Fibroblast of pulmonary artery (primary cell): ENCODE results near the gene CCDC85A.

ENCODE experiments used
- DNase-seq: peaks from one replicate; pipeline ENCODE4 v3.0.0-alpha.2; 2010; ENCODE audit warnings: low read depth
- H3K4me3 ChIP-seq: replicated peaks from 2 replicates; pipeline ENCODE4 v1.5.1; 2011; ENCODE audit warnings: low read depth, mild to moderate bottlenecking, control low read depth, low read length, moderate library complexity
- TF ChIP-seq, protein P1 (sequence below): IDR thresholded peaks from 2 replicates; pipeline ENCODE4 v1.5.1; 2011; ENCODE audit warnings: mild to moderate bottlenecking, control low read depth, low read length, inconsistent platforms; ENCODE audit errors: missing control alignments

CCDC85A gene

DNA sequence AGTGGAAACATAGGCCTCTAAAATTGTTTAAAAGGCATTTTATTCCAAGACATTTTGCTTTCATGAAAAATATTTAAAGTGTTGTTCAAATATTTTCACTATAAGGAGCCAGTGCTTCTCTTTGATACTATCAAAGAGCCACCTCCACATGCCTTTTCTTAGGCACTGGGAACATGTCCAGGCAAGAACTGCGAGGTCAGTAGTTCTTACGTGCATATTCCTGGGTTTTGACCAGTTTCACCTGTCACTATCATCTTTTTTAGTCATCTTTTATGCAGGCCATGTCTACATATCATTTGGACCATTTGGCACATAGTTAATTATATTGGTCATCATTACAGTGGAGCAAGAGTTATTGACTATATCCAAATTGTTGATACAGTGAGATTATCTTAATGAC, 195.3 kb downstream of the CCDC85A start:
- no peak overlapping the region for H3K4me3 ChIP-seq
- TF ChIP-seq, protein P1, sequence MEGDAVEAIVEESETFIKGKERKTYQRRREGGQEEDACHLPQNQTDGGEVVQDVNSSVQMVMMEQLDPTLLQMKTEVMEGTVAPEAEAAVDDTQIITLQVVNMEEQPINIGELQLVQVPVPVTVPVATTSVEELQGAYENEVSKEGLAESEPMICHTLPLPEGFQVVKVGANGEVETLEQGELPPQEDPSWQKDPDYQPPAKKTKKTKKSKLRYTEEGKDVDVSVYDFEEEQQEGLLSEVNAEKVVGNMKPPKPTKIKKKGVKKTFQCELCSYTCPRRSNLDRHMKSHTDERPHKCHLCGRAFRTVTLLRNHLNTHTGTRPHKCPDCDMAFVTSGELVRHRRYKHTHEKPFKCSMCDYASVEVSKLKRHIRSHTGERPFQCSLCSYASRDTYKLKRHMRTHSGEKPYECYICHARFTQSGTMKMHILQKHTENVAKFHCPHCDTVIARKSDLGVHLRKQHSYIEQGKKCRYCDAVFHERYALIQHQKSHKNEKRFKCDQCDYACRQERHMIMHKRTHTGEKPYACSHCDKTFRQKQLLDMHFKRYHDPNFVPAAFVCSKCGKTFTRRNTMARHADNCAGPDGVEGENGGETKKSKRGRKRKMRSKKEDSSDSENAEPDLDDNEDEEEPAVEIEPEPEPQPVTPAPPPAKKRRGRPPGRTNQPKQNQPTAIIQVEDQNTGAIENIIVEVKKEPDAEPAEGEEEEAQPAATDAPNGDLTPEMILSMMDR, result no peak
- DNase-seq, result no peak

DNA sequence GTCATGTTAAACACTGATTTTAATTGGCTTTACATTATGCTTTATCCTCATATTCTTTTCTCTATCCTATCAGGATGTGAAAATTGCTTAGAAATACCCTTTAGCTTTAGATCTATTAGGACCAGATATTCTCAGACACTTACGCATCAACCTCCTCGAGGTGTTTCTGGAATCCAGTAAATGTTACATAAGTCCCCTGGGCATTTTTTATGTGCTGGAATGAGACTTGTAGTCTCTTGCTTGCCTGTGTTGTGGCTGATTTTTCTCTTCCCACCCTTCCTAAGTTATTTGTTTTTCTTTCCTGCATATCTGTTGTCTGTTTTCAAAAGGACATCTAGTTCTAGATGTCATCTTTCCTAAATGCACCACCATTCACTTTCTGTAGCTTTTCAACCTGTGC, 197.1 kb downstream of the CCDC85A start:
- no peak for DNase-seq

DNA sequence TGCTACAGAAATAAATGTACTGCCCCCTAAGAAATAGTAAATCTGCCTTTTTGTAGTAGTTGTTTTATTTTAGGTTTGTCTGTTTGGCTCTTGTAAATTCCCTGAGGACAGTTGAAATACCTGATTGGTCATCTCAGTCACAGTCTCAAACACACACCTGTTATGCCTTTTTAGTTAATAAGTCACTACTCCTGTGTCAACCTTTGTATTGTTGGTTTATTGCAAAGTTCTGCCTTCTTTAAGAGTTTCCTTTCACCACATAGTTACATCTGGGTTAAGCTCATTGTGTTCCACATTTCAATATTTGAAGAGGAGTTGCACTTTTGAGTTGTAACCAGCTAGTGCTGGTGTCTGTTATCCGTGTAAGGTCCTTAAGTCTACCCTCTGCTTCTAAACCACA, 198.7 kb downstream of the CCDC85A start:
- no peak for DNase-seq

More for the DNA sequence above, 197.1 kb downstream of the CCDC85A start:
- H3K4me3 ChIP-seq, result no peak overlapping the region
- TF ChIP-seq, protein P1, result no peak

DNA sequence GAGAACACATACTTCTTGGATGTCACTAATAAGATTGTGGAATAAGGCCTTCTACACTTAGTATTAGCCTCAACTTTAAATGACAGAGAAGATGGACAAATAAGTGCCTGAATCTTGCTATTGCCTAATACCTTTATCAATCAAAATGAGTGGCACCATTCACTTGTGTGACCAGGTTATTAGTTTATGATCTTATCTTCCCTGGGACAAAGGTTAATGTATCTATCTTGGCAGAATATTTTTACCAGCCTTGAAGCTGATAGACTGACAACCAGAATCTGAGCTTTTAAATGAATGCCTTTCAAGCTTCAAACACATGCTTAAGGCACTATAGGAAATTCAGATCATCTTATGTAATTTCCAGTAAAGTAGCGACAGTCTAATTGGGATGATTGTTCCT, 202.9 kb downstream of the CCDC85A start:
- no peak overlapping the region for H3K4me3 ChIP-seq
- DNase-seq, result no peak
- TF ChIP-seq, protein P1, result no peak

More for the DNA sequence above, 198.7 kb downstream of the CCDC85A start:
- TF ChIP-seq, protein P1, result no peak
- no peak overlapping the region for H3K4me3 ChIP-seq

DNA sequence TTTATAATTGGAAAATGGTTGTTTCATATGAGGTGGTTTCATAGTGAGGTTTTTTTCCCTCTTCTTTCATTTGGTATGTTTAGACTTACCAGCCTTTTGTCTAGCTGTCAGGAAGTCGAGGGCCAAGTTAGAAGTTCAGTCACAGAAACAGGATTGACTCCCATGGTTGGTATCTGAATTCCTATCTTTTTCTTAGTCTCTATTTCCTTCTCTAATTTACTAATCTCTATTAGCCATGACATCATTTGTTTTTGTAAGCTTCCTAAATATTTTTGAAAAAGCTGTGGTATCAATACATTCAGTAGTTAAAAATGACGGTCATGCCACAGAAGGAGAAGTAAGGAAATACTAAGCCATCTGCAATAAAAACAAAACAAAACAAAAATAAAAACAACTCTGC, 206.9 kb downstream of the CCDC85A start:
- H3K4me3 ChIP-seq, result no peak overlapping the region
- TF ChIP-seq, protein P1, result no peak
- no peak for DNase-seq

DNA sequence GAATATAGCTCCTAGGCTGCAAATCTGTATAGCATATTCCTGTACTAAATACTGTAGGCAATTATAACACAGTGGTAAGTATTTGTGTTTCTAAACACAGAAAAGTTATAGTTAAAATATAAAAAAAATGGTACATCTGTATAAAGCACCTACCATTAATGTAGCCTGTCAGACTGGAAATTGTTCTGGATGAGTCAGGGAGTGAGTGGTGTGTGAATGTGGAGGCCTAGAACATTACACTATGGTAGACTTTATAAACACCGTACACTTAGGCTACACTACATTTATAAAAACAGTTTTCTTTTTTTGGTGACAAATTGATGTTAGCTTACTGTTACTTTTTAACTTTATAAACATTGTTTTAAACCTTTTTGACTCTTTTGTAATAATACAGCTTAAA, 226.3 kb downstream of the CCDC85A start:
- no peak for DNase-seq
- H3K4me3 ChIP-seq, result no peak overlapping the region
- TF ChIP-seq, protein P1, result no peak

DNA sequence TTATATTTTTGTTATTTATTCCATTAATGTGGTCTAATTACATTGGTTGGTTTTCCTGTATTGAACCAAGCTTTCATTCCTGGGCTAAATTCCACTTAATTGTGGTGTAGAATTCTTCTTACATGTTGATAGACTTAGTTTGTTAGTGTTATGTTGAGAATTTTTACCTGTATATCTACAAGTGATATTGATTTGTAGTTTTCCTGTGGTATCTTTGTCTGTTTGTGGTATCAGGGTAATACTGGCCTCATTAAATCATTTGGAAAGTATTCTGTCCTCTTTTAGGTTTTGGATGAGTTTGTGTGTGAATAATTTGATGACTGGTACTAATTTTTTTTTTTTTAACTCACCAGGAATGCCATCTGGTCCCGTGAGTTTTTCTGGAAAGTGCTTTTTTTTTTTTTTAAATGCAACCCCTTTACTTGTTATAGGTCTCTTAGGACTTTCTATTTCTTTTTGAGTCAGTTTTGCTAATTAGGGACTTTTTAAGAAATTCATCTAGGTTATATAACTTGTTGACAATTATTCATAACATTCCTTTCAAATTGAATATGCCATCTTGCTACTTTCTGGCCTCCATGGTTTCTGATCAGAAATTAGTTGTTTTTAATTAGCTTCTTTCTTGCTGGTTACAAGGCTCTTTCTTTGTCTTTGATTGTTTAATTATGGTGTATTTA, 232.8 kb downstream of the CCDC85A start:
- H3K4me3 ChIP-seq, result no peak overlapping the region
- no peak for DNase-seq
- TF ChIP-seq, protein P1, result no peak
